Measurements from ENCODE around the gene EXOC6B. TPM values are rescaled to one million over a fixed set of nuclear protein-coding genes. Genes with fewer than 3 reads are reported as not detected.
"Not testable (repeated sequence)": the region's sequence is repeated elsewhere in the genome, so short reads cannot be mapped to it uniquely, and the experiment has no call there.

EXOC6B gene
- polyA plus RNA-seq, 1 donor, result 9.6 TPM

DNA sequence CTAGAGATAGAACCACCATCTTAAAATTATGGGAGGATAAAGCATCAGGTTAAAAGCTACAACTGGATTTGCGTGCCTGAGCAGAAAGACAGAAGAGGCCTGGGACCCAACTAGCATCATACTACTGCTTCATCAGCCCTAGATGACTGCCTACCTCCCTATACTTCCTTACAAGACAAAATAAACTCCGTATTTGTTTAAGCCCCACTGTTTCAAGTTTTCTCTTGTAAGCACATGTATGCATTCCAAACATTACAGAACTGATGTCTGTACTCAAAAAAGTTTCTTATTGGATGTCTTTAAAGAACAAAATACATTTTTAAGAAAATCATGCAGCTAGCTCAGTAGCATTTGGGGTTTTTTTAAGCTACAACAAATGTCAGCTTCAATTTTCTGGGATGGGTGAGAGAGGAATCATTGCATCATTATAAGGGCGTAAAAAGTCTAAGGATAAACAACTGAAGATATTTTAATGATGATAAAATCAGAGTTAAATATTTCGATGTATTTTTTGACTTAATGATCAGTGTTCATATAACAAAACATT lies 213.1 kb downstream of the EXOC6B start:
- no peak for DNase-seq (ENCODE audit: low read depth)

DNA sequence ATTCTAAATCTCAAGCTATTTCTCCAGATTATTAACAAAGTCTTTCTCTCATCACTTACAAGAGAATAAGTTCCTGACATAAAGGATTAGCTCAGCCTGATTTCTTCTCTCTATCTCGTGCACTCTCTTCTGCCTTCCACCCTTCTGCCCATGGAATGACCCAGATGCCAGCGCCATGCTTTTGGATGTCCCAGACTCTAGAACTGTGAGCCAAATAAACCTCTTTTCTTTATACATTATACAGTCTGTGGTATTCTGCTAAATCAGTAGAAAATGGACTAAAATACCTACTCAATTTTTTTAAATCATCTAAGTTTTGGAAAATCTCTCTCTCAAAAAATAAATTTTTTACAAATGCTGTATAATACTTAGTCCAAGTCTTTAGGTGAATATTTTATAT lies 218.6 kb downstream of the EXOC6B start:
- DNase-seq (ENCODE audit: low read depth), result no peak

DNA sequence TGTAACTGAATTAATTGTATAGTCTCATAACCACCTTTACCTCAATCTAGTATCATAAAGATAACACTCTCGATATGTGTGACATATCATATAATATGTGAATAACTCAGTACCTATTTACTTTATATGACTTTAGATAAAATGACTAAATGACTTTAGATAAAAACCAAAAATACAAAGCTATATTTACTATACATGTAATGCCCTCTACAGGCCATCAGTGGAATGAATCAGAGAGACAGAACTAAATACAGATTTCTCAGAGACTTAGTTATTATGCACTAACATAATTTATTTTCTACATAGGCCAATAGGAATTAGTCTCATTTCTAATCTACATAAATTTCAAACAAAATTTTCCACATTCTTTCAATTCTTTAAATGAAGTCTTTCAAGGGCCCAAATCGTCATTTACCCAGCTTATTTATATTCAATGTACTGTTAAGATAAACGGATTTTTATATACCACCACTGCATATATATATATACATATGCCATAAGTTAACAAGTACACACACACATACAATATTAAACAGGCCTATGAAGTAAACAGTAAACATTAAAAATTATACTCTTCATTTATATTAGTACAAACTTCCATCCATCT lies 219.9 kb downstream of the EXOC6B start:
- DNase-seq (ENCODE audit: low read depth), result no peak

DNA sequence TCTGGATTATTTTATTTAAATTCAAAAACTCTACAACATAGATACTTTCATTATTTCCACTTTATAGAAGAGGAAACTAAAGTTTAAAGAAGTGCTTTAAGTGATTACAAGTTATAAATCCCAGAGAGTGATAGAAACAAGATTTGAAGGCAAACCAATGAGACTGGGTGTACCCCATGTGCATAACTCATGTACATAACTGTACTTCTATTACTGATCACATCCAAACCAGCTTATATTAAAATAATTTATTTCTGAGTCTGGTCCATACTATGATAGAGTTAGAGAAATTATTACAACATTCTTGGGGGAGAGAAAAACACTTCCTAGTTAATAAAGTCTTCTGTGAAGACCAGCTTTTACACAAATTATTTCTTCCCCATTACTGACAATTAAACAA lies 221.4 kb downstream of the EXOC6B start:
- DNase-seq (ENCODE audit: low read depth), result no peak

DNA sequence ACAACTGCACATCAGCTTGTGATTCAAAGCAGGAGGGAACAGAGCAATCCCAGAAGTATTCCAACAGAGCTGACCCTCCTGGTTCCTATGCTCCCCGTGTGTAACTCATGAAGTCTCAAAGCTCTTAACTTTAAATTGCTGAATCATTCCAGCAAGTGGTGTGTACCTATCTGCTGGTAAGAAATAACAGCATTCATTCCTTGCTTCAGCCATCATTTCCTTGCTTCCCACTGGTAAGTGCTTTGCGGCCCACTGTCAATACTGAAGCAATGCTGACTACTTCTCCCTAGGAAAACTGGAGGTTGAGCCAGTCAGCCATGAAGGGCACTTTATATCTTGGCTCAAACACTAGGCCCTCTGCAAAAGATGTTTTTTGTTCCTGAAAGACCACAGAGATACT lies 222.4 kb downstream of the EXOC6B start:
- no peak for DNase-seq (ENCODE audit: low read depth)

DNA sequence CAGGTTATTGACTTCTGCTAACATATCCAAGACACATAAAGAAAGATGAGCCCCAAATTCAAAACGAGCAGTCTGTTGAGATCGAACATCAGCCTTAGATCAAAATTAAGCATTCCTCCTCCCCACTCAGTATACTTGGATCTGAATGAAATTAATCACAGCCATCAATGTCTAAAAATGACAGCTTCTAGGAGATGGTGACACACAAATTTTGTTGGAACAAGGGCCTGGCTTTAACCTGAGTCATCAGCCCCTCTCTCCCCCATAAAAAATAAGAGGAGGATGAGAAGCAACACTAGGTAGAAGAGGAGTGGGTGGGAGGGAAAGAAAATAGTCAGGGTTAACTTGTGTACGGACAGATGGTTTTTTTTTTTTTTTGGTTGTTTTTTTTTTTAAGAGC lies 223.1 kb downstream of the EXOC6B start:
- no peak for DNase-seq (ENCODE audit: low read depth)

DNA sequence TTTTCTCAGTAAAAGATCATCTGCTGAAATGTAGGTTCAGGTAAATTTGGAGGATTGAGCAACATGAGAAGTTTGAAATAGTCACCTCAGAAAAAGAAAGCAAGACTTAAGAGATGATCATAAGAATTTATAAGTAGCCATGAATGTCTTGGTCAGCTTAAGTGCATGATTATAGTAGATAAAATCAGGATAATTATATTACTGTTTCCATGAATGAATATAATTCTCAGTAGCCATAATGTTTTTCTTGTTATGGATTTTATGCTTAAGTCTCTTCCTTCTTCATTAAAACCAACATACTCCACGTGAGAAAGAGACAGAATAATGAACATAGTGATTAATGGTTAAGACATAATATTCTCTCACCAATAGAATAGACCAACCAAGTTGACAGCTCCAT lies 223.7 kb downstream of the EXOC6B start:
- DNase-seq (ENCODE audit: low read depth), result no peak

DNA sequence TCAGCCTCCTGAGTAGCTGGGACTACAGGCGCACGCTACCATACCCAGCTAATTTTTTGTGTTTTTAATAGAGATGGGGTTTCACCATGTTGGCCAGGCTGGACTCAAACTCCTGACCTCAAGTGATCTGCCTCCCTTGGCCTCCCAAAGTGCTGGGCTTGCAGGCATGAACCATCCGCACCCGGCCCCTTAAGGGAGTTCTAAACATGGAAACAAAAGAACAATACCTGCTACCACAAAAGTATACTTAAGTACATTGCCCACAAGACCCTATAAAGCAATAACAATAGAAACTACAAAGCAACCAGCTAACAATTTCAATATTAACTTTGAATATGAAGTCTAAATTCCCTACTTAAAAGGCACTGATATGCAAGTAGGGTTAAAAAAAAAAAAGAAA lies 242.0 kb downstream of the EXOC6B start:
- DNase-seq (ENCODE audit: low read depth), result not testable (repeated sequence)

DNA sequence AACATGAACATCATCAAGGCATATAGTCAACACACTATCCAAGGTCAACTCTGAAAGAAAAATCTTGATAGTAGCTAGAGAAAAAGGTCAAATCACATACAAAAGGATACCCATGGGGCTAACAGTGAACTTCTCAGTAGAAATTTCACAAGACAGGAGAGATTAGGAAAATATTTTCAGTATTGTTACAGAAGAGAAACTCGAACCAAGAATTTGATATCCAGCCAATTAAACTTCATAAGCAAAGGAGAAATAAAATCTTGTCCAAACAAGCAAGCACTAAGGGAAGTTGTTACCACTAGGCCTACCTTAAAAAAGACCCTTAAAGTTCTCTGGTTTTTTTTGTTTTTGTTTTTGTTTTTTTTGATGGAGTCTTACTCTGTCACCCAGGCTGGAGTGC lies 242.5 kb downstream of the EXOC6B start:
- DNase-seq (ENCODE audit: low read depth), result no peak

DNA sequence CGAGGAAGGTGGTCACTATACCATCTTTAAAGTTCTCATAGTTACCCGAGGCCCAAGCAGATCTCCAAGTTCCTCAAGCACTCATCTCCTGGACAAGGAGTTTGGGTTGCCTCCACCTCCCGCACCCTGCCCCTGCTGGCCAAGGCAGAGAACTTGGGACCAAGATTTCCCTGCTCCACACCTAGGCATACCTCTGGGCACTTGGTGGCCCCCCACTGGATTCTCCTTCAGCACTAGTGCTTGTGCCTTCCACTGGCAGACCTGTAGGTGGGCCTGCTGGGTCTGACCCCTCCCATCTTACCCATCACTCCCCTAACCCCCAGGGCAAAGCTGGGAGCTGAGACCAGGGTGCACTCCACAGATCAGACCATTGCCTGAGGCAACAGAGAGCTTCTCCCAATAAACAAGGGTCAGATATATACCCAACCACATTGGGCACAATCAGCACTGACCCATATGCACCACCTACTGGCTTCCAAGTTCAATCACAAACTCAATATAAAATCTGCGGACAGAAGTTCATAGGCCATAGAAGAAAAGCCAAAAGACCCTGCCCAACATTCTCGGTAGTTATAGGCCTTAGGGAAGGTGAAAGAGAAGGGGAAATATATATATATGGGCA lies 244.2 kb downstream of the EXOC6B start:
- DNase-seq (ENCODE audit: low read depth), result no peak

DNA sequence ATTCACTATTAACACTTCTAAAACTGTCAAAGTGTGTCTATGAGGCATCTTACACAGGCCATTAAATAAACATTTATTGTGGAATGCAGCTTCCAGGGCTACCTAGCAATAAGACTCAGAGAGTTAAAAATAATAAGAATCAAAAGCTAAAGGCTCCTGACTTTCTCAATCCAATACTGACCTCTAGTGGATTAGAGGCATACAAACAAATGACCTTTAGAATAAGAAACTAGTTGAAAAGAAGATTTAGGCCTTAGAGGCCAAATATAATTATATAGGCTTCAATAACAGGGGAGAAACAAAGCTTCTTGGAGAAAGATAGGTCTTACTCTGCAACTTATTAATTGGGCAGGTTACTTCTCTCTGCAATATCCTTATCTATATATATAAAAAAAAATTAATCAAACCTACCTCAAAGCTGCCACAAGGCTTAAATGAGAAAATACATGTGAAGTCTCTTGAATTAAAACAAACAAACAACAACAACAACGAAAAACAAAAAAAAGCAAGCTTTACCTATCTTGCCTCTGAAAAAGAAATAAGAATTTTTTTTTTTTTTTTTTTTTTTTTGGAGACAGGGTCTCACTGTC lies 246.1 kb downstream of the EXOC6B start:
- DNase-seq (ENCODE audit: low read depth), result peak; percentile 25

DNA sequence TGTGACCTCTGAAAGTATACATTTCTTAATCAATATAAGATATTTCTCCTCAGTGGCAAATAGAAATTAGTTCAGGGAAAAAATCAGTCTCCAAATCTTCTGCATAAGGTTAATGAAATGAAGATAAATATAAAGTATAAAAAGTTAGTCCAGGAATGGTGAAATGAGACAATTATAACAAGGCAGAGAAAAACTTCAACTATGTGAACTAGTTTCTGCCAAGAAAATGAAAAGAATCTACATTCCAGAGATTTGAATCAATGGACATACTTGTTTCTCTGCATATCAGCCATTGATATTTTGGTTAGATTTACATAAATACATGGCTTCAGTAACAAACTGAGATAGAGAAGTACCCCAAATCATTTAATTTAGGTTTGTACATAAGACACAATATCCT lies 249.0 kb downstream of the EXOC6B start:
- DNase-seq (ENCODE audit: low read depth), result no peak

DNA sequence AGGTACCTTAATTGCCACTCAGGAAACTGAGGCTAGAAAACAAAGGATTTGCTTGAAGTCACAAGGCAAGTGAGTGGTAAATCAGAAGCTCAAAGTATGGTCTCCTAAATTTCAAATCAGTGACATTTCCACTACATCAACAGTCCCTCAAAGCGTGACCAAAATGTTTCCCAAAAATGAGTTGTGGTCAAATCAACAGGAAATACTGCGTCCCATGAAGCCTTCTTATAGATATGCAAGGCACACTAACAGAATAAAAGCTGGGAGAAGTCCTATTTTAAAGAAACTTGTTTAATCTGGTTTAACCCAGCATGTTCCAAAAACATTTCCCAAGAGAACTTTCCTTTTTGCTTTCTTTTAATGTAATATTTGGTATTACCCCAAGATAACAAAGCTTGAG lies 249.4 kb downstream of the EXOC6B start:
- DNase-seq (ENCODE audit: low read depth), result no peak

DNA sequence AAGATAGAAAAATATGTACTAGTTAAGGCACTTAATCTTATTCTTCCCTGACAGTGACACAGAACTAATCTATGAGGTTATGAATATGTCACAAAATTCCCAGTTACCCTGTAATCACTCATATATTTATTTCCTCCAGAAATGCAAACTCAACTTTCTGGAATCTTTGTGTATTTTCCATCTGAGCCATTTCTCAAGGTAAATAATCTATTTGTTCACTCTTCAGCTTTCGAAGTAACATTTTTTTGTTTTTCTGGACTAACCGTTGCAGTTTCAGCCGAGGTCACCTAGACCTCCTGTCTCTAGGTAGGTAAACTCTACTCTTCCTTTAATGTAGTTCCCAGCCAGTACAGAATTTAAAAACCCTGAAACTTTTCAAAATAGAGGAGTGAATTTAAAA lies 250.9 kb downstream of the EXOC6B start:
- DNase-seq (ENCODE audit: low read depth), result no peak

DNA sequence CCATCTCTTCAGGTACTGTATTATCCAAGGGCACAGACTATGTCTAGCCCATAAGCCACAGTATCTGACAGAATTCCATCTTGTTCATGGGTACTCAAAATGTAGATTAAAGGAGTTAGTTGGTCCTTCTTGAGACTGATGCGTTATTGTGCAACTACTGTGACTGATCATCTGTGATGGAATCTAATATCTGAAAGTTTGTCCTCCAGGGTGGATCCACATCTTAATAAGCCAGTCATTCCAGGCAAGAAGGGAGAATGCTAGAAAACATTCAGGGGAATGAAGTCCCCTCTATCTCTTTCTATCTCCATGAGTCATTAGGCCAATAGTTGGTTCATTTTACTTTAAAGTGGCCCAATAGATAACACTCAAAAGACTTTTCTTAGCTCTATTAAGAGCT lies 252.6 kb downstream of the EXOC6B start:
- DNase-seq (ENCODE audit: low read depth), result no peak

DNA sequence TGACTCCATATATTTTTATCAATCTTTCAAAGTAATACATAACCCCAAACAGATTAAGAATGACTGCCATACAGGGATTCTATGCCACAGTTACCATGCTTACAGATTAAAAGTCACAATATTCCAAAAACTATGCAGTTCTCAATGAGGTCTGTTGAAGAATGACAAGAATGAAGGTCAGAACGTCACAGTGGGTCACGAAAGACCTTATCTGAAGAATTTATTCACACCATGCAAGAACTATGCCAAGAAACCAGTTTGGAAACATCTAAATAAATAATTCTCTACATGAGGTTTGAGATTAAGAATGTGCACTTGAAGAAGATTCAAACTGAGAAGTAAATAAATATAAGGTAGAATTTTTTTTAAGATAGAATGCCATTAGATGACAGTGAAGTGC lies 253.3 kb downstream of the EXOC6B start:
- no peak for DNase-seq (ENCODE audit: low read depth)

DNA sequence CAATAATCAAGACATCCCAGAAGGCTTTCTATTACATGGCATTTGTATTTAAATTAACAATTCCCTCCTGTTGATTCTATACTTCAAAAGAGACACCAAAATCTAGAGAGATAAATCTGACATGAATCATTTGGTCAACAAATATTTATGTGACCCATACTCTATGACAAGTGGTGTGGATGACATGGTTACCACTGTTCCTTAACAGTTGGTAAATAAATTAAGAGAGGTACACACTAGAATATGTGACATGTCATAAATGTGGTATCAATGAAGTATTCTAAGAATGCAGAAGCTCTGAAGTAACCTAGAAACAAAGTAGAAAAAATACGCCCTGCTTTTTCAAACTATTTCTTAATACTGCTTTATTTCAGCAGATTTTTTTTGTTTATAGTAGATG lies 255.4 kb downstream of the EXOC6B start:
- no peak for DNase-seq (ENCODE audit: low read depth)

DNA sequence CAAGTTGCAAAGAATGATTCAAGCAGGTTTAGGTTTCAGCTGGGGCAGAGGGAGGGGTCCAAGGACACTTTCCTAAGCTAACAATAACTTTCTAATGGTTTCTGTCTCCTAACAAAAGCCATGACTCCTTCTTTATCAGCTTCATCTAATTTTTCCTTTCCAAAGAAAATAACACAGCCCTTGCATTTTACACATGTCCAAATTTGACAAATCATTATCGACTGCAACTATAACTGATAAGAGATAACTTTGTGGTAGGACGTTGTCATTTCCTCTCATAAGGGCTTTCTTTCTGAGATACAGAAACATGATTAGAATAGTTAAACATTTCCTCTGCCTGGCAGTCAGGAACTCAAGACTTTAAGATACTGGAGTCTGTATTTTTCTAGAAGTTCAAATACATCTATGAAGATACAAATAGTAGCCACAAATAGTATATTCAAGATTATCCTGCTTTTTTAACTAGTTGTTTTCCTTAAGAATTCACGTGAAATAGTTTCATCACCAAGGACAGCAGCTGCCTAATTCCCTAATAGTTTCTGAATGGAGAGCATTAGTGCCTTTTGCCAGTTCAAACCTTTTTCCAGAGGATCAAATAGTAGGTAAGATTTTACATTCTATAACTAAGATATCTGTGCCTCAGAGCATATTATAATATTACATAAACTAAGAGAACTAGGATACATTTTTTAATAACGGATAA lies 263.2 kb downstream of the EXOC6B start:
- DNase-seq (ENCODE audit: low read depth), result no peak

DNA sequence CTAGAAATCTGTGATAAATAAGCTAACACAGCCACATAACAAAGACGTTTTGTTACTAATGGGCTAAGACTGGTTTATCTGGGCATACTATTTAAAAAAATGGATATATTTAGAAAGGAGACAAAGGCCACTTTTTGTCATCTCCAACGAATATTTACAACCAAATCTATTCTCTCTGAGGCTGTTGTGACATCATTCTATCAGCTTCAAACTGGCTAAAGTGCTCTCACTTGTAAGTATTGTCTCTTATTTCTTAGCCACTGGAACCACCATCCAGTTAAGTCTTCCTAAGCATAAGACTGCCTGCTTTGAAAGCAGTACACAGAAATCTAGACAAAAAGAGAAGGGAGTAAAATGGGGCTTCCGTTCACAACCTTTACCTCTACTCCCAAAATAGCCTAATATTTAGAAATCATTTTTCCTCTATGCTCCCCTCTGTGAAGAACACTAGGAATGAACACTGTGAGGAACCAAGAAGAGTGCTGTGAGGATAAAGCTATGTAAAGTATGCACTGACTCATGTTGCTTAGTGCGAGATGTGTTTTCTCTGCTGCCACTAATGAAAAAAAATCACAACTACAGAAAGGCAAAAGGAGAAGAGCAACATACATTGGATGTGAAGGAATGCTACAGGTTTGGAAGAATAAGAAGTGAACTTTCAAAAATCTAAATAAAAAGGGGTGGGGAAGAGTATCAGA lies 264.1 kb downstream of the EXOC6B start:
- no peak for DNase-seq (ENCODE audit: low read depth)

DNA sequence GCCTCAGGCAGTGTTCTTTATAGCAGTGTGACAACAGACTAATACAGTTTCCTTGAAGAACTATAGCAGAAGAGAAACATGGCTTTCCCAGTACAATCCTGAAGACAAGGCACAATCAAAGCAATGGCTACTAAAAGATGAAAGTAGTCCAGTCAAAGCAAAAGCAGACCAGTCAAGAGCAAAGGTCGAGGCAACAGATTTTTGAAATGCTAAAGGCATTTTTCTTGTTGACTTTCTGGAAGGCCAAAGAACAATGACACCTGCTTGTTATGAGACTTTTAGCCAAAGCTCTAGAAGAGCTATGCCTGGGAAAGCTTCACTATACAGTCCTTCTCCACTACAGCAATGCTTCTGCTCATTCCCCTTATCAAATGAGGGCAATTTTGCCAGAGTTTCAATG lies 269.9 kb downstream of the EXOC6B start:
- no peak for DNase-seq (ENCODE audit: low read depth)

DNA sequence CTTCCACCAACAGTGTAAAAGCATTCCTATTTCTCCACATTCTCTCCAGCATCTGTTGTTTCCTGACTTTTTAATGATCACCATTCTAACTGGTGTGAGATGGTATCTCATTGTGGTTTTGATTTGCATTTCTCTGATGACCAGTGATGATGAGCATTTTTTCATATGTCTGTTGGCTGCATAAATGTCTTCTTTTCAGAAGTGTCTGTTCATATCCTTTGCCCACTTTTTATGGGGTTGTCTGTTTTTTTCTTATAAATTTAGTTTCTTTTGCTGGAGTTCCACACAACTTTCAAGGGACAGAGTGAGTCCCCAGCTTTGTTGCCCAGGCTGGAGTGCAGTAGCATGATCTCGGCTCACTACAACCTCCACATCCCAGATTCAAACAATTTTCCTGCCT lies 270.5 kb downstream of the EXOC6B start:
- DNase-seq (ENCODE audit: low read depth), result not testable (repeated sequence)

DNA sequence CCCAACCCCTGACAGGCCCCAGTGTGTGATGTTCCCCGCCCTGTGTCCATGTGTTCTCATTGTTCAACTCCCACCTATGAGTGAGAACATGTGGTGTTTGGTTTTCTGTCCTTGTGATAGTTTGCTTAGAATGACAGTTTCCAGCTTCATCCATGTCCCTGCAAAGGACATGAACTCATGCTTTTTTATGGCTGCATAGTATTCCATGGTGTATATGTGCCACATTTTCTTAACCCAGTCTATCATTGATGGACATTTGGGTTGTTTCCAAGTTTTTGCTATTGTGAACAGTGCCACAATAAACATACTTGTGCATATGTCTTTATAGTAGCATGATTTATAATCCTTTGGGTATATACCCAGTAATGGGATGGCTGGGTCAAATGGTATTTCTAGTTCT lies 270.9 kb downstream of the EXOC6B start:
- DNase-seq (ENCODE audit: low read depth), result not testable (repeated sequence)

Data from forelimb muscle (tissue), 1 donor.